ENCODE results near the gene SNPH.

GRCh38 chr20:1265916-1266166 is 253 bp upstream of the SNPH start:
- no peak for TF ChIP-seq CTCF (IDR thresholded peaks at IDR 0.05)
- TF ChIP-seq POLR2A (IDR thresholded peaks at IDR 0.05), result no peak
